Erythroblast (primary cell): ENCODE data around the gene SERTAD2.

Experiments
- GATA1 ChIP-seq: IDR thresholded peaks from 2 replicates; pipeline ENCODE4 v1.6.1; 2011; ENCODE audit warnings: low read depth, mild to moderate bottlenecking, control low read depth, low read length, moderate library complexity
- POLR2A ChIP-seq: IDR thresholded peaks from 2 replicates; pipeline ENCODE4 v1.6.1; 2011; ENCODE audit warnings: mild to moderate bottlenecking, low read length

GRCh38 chr2:64599469-64599868 is 54.2 kb downstream of the SERTAD2 start:
- TF ChIP-seq POLR2A: no peak
- TF ChIP-seq GATA1: no peak
